GM18868 (cell line): ENCODE measurements around the gene NCAPG2.

Experiments
- ATAC-seq: cut with Tn5 transposase; IDR thresholded peaks from one replicate; pipeline ENCODE4 v1.9.1; 2021; ENCODE audit warnings: mild to moderate bottlenecking, moderate library complexity; ENCODE audit not compliant: unreplicated experiment

The NCAPG2 gene

GRCh38 chr7:158583143-158583542, 121.5 kb downstream of the NCAPG2 start:
- no peak for ATAC-seq

- ATAC-seq = no peak
These were observed 122.5 kb downstream of the NCAPG2 start for GRCh38 chr7:158582089-158582456.

- ATAC-seq = no peak
These were observed 123.0 kb downstream of the NCAPG2 start for GRCh38 chr7:158581440-158582088.
